PC-9 (cell line): ENCODE data around the gene TBC1D25. TPM values are rescaled to one million over a fixed set of nuclear protein-coding genes. Genes with fewer than 3 reads are reported as not detected.

Experiments
- BruUV-seq: library from RNA; stranded (reverse); fragments of 400-500 nt; replicated peaks from 2 replicates; lab custom pipeline; 2021; lab: Mats Ljungman, UMichigan
- CTCF ChIA-PET: fragments of 300-600 bp; sonication (Branson Sonifier 250); formaldehyde crosslinking; loops from one replicate; lab custom pipeline; 2022; ENCODE audit warnings: antibody characterized with exemption; lab: Charles Lee
- POLR2A ChIA-PET: fragments of 300-600 bp; sonication (Branson Sonifier 250); formaldehyde crosslinking; loops from one replicate; lab custom pipeline; 2022; ENCODE audit warnings: antibody characterized with exemption; ENCODE audit not compliant: unreplicated experiment; lab: Charles Lee
- DNase-seq, 2 experiments: peaks; one replicate each; pipeline versions ENCODE4 v3.0.0 to v3.0.0-alpha.2; 2015 to 2022; ENCODE audit warnings: mixed read lengths in 1 of 2
- H2AFZ ChIP-seq: fragments of 200-600 bp; sonication (generic); 2 replicates; pipeline ENCODE4 v1.8.1; 2017; ENCODE audit warnings: antibody characterized with exemption
- H3F3A ChIP-seq: fragments of 200-600 bp; sonication (generic); 2 replicates; pipeline ENCODE4 v1.8.1; 2017; ENCODE audit warnings: antibody characterized with exemption, mild to moderate bottlenecking, low read depth; ENCODE audit not compliant: insufficient read depth
- H3K27ac ChIP-seq: fragments of 200-600 bp; sonication (generic); 2 replicates; pipeline ENCODE4 v1.6.1; 2016; ENCODE audit warnings: mixed run types
- H3K27me3 ChIP-seq: fragments of 200-600 bp; sonication (generic); 2 replicates; pipeline ENCODE4 v1.6.1; 2016; ENCODE audit warnings: low read depth, mixed run types; ENCODE audit not compliant: insufficient read depth
- H3K36me3 ChIP-seq: fragments of 200-600 bp; sonication (generic); 2 replicates; pipeline ENCODE4 v1.6.1; 2016; ENCODE audit warnings: low read depth, mixed run types
- H3K4me1 ChIP-seq: fragments of 200-600 bp; sonication (generic); replicated peaks from 2 replicates; pipeline ENCODE4 v1.6.1; 2016; ENCODE audit warnings: mixed run types; ENCODE audit not compliant: insufficient read depth
- H3K4me2 ChIP-seq: fragments of 200-600 bp; sonication (generic); 2 replicates; pipeline ENCODE4 v1.6.1; 2017; ENCODE audit warnings: mixed run types
- H3K4me3 ChIP-seq: fragments of 200-600 bp; sonication (generic); 2 replicates; pipeline ENCODE4 v1.6.1; 2016; ENCODE audit warnings: mixed run types
- H3K79me2 ChIP-seq: fragments of 200-600 bp; sonication (generic); 2 replicates; pipeline ENCODE4 v1.6.1; 2017; ENCODE audit warnings: low read depth, mixed run types
- H3K9me2 ChIP-seq: fragments of 200-600 bp; sonication (generic); 2 replicates; pipeline ENCODE4 v1.8.1; 2017; ENCODE audit warnings: mild to moderate bottlenecking; ENCODE audit not compliant: insufficient read depth
- H3K9me3 ChIP-seq: fragments of 200-600 bp; sonication (generic); 2 replicates; pipeline ENCODE4 v1.8.1; 2016; ENCODE audit warnings: low read depth; ENCODE audit not compliant: insufficient read depth
- H4K20me1 ChIP-seq: fragments of 200-600 bp; sonication (generic); 2 replicates; pipeline ENCODE4 v1.8.1; 2017; ENCODE audit not compliant: insufficient read depth
- CTCF ChIP-seq: fragments of 200-600 bp; sonication (generic); conservative IDR thresholded peaks from 2 replicates; pipeline ENCODE4 v1.6.1; 2017; ENCODE audit warnings: mixed run types, antibody characterized with exemption, mild to moderate bottlenecking, moderate library complexity
- EZH2 ChIP-seq: fragments of 200-600 bp; sonication (generic); IDR thresholded peaks from 2 replicates; pipeline ENCODE4 v1.8.0; 2017; ENCODE audit warnings: antibody characterized with exemption, low read depth
- intact Hi-C: fragments of 100-400 bp; cut with micrococcal nuclease; formaldehyde crosslinking; loops from one replicate; pipeline ENCODE4 v1.10.0; 2022; ENCODE audit not compliant: unreplicated experiment
- total RNA-seq: library from RNA; stranded (reverse); gene quantifications from 2 replicates; pipeline ENCODE4 v1.2.3, GENCODE V29; 2021

The TBC1D25 gene
- total RNA-seq, 1 experiment from 2014 or later = 7.4 TPM

GRCh38 chrX:48538641-48539344, 721 bp upstream of the TBC1D25 start:
- DNase-seq = no peak
- Histone ChIP-seq H3K4me2 (no peak overlapping the region), H3K4me3 (no peak overlapping the region; the same call in 1 of the 2 replicates), H3K4me1 (no peaks in the 10 kb centered on the region), H3K79me2 (0 out of 2 replicates have a peak, but pooled peaks cover 7% of the 10 kb centered on the region), H3F3A (no peaks in the 10 kb centered on the region), H3K27ac (0 out of 2 replicates have a peak overlapping the region, but pooled peaks have one; percentile 26), H3K36me3 (no peaks in the 10 kb centered on the region), H4K20me1 (no peaks in the 10 kb centered on the region), H2AFZ (no peak overlapping the region), H3K9me2 (no peaks in the 10 kb centered on the region), H3K27me3 (no peaks in the 10 kb centered on the region), H3K9me3 (no peaks in the 10 kb centered on the region)
- TF ChIP-seq CTCF = no peak
- no peak for TF ChIP-seq EZH2
- CTCF ChIA-PET = no interaction called here
- intact Hi-C loops = loop anchor here (1.0 kb wide), 1 partner anchor 51 kb away; no protein-coding TSS in a partner anchor
- POLR2A ChIA-PET = interaction anchor here (0.6 to 1.2 kb wide), 3 partner anchors 48 to 1340 kb away, joined by 4 to 14 read pairs (median 5); partner anchors contain the start of gene HDAC6
- no TSS peak for BruUV-seq

DNA sequence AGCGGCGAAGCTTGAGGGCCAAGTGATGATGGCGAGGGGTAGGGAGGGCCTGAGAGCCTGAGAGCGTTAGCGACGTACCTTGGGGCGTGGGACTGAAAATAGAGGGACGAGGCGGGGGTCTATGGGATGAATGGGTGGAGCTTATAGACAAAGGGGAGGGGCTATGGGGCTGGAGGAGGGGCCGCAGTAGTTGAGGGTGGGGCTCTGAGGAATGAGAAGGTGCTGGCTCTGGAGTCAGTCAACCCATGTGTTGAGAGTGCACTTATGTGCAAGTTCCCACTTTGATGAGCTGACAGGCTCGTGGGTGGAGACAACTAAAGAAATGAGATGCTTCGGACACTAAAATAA, 488 bp downstream of the TBC1D25 start:
- intact Hi-C loops = no loop called here
- Histone ChIP-seq H3F3A (no peaks in the 10 kb centered on the region), H2AFZ (peak overlapping the region; percentile 74), H3K9me2 (no peaks in the 10 kb centered on the region), H3K9me3 (no peaks in the 10 kb centered on the region), H3K4me2 (peak overlapping the region; percentile 71), H3K79me2 (0 out of 2 replicates have a peak, but pooled peaks cover 7% of the 10 kb centered on the region), H3K27me3 (no peaks in the 10 kb centered on the region), H3K36me3 (no peaks in the 10 kb centered on the region), H3K4me3 (peak overlapping the region; percentile 54; the same call in 1 of the 2 replicates), H3K27ac (no peak overlapping the region), H3K4me1 (no peaks in the 10 kb centered on the region), H4K20me1 (no peaks in the 10 kb centered on the region)
- POLR2A ChIA-PET = interaction anchor here (1.2 kb wide), 1 partner anchor 49 kb away, joined by 4 read pairs; no protein-coding TSS in a partner anchor
- no peak for DNase-seq
- BruUV-seq = no TSS peak
- no peak for TF ChIP-seq EZH2
- TF ChIP-seq CTCF = no peak; the same call in 1 of the 2 replicates
- CTCF ChIA-PET = interaction anchor here (0.7 kb wide), 1 partner anchor 35 kb away, joined by 3 read pairs; no protein-coding TSS in a partner anchor

- Histone ChIP-seq H3K9me3 (no peaks in the 10 kb centered on the region), H3K4me1 (no peaks in the 10 kb centered on the region), H3K79me2 (0 out of 2 replicates have a peak, but pooled peaks cover 7% of the 10 kb centered on the region), H3K4me3 (peak overlapping the region; percentile 54; the same call in 1 of the 2 replicates), H2AFZ (no peak overlapping the region), H3K36me3 (no peaks in the 10 kb centered on the region), H3K27me3 (no peaks in the 10 kb centered on the region), H3K9me2 (no peaks in the 10 kb centered on the region), H3F3A (no peaks in the 10 kb centered on the region), H3K27ac (no peak overlapping the region), H4K20me1 (no peaks in the 10 kb centered on the region), H3K4me2 (peak overlapping the region; percentile 71)
- ChIA-PET CTCF (no interaction called here), POLR2A (no interaction called here)
- BruUV-seq = no TSS peak
- TF ChIP-seq EZH2 (no peak), CTCF (no peak)
- intact Hi-C loops = no loop called here
- no peak for DNase-seq
Observed at GRCh38 chrX:48540480-48540879, 966 bp downstream of the TBC1D25 start.
